ENCODE data around the gene GRAMD2B. TPM values are rescaled to one million over a fixed set of nuclear protein-coding genes. Genes with fewer than 3 reads are reported as not detected.
"Not testable (repeated sequence)": the region's sequence is repeated elsewhere in the genome, so short reads cannot be mapped to it uniquely, and the experiment has no call there.

GRAMD2B gene
- total RNA-seq, 2 experiments from 2014 or later = 7.2 to 9.4 TPM

DNA sequence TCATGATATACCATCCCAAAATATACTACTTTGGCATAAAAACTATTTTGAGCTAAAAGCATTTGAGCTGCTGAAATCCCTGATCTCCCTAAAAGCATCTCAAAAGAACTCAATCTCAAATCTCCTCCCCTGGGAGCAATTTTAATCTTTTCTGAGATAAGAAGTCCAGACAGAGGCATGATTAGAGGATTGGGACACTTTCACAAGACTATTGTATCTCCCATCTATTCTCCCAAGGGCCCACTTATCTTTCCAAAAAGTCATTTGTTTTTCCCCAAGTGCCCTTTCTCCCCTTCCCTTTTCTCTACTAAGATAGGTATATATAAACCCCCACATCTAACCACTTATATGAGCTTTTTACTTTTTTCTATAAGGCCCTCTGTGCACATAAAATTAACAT is 92.1 kb downstream of the GRAMD2B start:
- H3K27me3 ChIP-seq (ENCODE audit: control insufficient read depth in 1 of 2, insufficient read depth in 2 of 2, low read length in 2 of 2) = no peaks in the 10 kb centered on the region
- peaks cover 2% of the 10 kb centered on the region for H3K9me3 Mint-ChIP-seq
- H3K27ac ChIP-seq (ENCODE audit: low read depth in 1 of 2, low read length in 2 of 2) = no peak overlapping the region
- no peak for ATAC-seq (ENCODE audit: poor library complexity)
- intact Hi-C loops (cut with DNase I, micrococcal nuclease) = no loop called here
- H3K27me3 Mint-ChIP-seq = no peaks in the 10 kb centered on the region
- no peak for DNase-seq
- H3K4me3 ChIP-seq (ENCODE audit: low read length) = no peak overlapping the region
- H3K4me3 Mint-ChIP-seq = no peak overlapping the region
- no peak overlapping the region for H3K27ac Mint-ChIP-seq
- no peaks in the 10 kb centered on the region for H3K9me3 ChIP-seq (ENCODE audit: control insufficient read depth in 1 of 2, insufficient read depth in 1 of 2, low read length in 2 of 2)
- ChIA-PET POLR2A (no interaction called here), CTCF (interaction anchor here (1.8 kb wide), 1 partner anchor 15 kb away, joined by 6 read pairs; no protein-coding TSS in a partner anchor)
- H3K36me3 ChIP-seq (ENCODE audit: insufficient read depth, low read length) = no peaks in the 10 kb centered on the region
- H3K4me1 Mint-ChIP-seq (ENCODE audit: low read depth) = peaks cover 13% of the 10 kb centered on the region
- H3K36me3 Mint-ChIP-seq (ENCODE audit: low read depth) = no peaks in the 10 kb centered on the region
- H3K4me1 ChIP-seq (ENCODE audit: insufficient read depth, low read length) = peaks cover 2% of the 10 kb centered on the region
- TF ChIP-seq, protein P1, sequence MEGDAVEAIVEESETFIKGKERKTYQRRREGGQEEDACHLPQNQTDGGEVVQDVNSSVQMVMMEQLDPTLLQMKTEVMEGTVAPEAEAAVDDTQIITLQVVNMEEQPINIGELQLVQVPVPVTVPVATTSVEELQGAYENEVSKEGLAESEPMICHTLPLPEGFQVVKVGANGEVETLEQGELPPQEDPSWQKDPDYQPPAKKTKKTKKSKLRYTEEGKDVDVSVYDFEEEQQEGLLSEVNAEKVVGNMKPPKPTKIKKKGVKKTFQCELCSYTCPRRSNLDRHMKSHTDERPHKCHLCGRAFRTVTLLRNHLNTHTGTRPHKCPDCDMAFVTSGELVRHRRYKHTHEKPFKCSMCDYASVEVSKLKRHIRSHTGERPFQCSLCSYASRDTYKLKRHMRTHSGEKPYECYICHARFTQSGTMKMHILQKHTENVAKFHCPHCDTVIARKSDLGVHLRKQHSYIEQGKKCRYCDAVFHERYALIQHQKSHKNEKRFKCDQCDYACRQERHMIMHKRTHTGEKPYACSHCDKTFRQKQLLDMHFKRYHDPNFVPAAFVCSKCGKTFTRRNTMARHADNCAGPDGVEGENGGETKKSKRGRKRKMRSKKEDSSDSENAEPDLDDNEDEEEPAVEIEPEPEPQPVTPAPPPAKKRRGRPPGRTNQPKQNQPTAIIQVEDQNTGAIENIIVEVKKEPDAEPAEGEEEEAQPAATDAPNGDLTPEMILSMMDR (IDR thresholded peaks at IDR 0.05) = no peak

DNA sequence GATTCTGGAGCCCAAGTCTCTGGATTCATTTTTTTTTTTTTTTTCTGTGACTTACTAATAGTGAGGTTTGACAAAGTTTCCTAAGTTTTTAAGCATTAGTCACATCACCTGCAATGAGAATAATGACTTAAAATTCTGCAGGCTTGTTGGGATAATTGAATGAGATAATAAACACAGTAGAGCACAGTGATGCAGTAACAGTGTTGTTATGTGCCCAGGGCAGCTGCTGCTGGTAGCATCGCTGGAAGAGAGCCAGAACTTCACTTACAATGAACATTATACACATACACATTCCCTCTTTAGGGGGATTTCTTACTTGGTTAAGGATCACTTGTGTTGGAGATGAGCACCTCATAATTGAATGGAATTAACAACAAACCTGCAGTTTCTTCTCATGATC is 92.9 kb downstream of the GRAMD2B start:
- H3K27me3 ChIP-seq (ENCODE audit: control insufficient read depth in 1 of 2, insufficient read depth in 2 of 2, low read length in 2 of 2) = no peaks in the 10 kb centered on the region
- ChIA-PET CTCF (interaction anchor here (1.8 kb wide), 1 partner anchor 16 kb away, joined by 6 read pairs; no protein-coding TSS in a partner anchor), POLR2A (no interaction called here)
- no peaks in the 10 kb centered on the region for H3K9me3 Mint-ChIP-seq
- H3K36me3 Mint-ChIP-seq (ENCODE audit: low read depth) = no peaks in the 10 kb centered on the region
- intact Hi-C loops (cut with DNase I, micrococcal nuclease) = no loop called here
- no peaks in the 10 kb centered on the region for H3K36me3 ChIP-seq (ENCODE audit: insufficient read depth, low read length)
- peaks cover 5% of the 10 kb centered on the region for H3K4me1 Mint-ChIP-seq (ENCODE audit: low read depth)
- DNase-seq (no peak), ATAC-seq (ENCODE audit: poor library complexity) (no peak)
- no peak overlapping the region for H3K4me3 ChIP-seq (ENCODE audit: low read length)
- peaks cover 2% of the 10 kb centered on the region for H3K4me1 ChIP-seq (ENCODE audit: insufficient read depth, low read length)
- no peak overlapping the region for H3K27ac Mint-ChIP-seq
- H3K27me3 Mint-ChIP-seq = no peaks in the 10 kb centered on the region
- TF ChIP-seq, protein P1 (IDR thresholded peaks at IDR 0.05) = no peak
- H3K4me3 Mint-ChIP-seq = no peak overlapping the region
- no peaks in the 10 kb centered on the region for H3K9me3 ChIP-seq (ENCODE audit: control insufficient read depth in 1 of 2, insufficient read depth in 1 of 2, low read length in 2 of 2)
- H3K27ac ChIP-seq (ENCODE audit: low read depth in 1 of 2, low read length in 2 of 2) = no peak overlapping the region

GRCh38 chr5:126516852-126517251 is 93.6 kb downstream of the GRAMD2B start:
- Mint-ChIP-seq H3K4me1 (ENCODE audit: low read depth) (peaks cover 3% of the 10 kb centered on the region), H3K36me3 (ENCODE audit: low read depth) (no peaks in the 10 kb centered on the region), H3K9me3 (no peaks in the 10 kb centered on the region), H3K27me3 (no peaks in the 10 kb centered on the region), H3K27ac (no peak overlapping the region), H3K4me3 (no peak overlapping the region)
- Histone ChIP-seq H3K27me3 (ENCODE audit: control insufficient read depth in 1 of 2, insufficient read depth in 2 of 2, low read length in 2 of 2) (no peaks in the 10 kb centered on the region), H3K4me3 (ENCODE audit: low read length) (no peak overlapping the region), H3K9me3 (ENCODE audit: control insufficient read depth in 1 of 2, insufficient read depth in 1 of 2, low read length in 2 of 2) (no peaks in the 10 kb centered on the region), H3K36me3 (ENCODE audit: insufficient read depth, low read length) (no peaks in the 10 kb centered on the region), H3K4me1 (ENCODE audit: insufficient read depth, low read length) (peaks cover 2% of the 10 kb centered on the region), H3K27ac (ENCODE audit: low read depth in 1 of 2, low read length in 2 of 2) (no peak overlapping the region)
- POLR2A ChIA-PET = no interaction called here
- no peak for DNase-seq
- TF ChIP-seq, protein P1 (IDR thresholded peaks at IDR 0.05) = no peak
- intact Hi-C loops (cut with DNase I, micrococcal nuclease) = no loop called here
- no peak for ATAC-seq (ENCODE audit: poor library complexity)
- CTCF ChIA-PET = no interaction called here

DNA sequence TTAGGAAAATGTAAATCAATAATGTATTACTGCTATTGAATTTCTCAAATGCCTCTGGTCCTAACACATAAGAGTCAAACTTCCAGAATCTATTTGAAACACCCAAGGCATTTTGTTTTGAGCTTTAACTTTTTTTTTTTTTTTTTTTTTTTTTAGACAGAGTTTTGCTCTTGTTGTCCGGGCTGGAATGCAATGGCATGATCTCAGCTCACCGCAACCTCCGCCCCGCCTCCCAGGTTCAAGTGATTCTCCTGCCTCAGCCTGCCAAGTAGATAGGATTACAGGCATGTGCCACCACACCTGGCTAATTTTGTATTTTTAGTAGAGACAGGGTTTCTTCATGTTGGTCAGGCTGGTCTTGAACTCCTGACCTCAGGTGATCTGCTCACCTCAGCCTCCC is 96.0 kb downstream of the GRAMD2B start:
- DNase-seq; H3K4me3 Mint-ChIP-seq; H3K27ac Mint-ChIP-seq; H3K27me3 Mint-ChIP-seq; ATAC-seq (ENCODE audit: poor library complexity); H3K9me3 ChIP-seq (ENCODE audit: control insufficient read depth in 1 of 2, insufficient read depth in 1 of 2, low read length in 2 of 2); H3K27ac ChIP-seq (ENCODE audit: low read depth in 1 of 2, low read length in 2 of 2); intact Hi-C loops (cut with DNase I, micrococcal nuclease); H3K36me3 ChIP-seq (ENCODE audit: insufficient read depth, low read length); H3K27me3 ChIP-seq (ENCODE audit: control insufficient read depth in 1 of 2, insufficient read depth in 2 of 2, low read length in 2 of 2); H3K9me3 Mint-ChIP-seq; H3K36me3 Mint-ChIP-seq (ENCODE audit: low read depth); H3K4me1 ChIP-seq (ENCODE audit: insufficient read depth, low read length); CTCF ChIA-PET; H3K4me1 Mint-ChIP-seq (ENCODE audit: low read depth); H3K4me3 ChIP-seq (ENCODE audit: low read length); POLR2A ChIA-PET: not testable (repeated sequence)

Measured in CD4-positive, alpha-beta T cell (primary cell).